HepG2 (cell line): ENCODE measurements around the gene TACO1. TPM values are rescaled to one million over a fixed set of nuclear protein-coding genes. Genes with fewer than 3 reads are reported as not detected.

Experiments
- GABPA ChIP-seq, 2 experiments: IDR thresholded peaks; 2 replicates each; pipeline ENCODE4 v1.6.1; 2011 to 2016; ENCODE audit warnings: low read depth in 2 of 2, low read length in 1 of 2, missing biosample characterization in 1 of 2, missing genetic modification characterization in 1 of 2
- GATAD1 ChIP-seq: IDR thresholded peaks from 2 replicates; pipeline ENCODE4 v1.6.1; 2016; ENCODE audit warnings: missing genetic modification reagents, missing compliant biosample characterization
- GZF1 ChIP-seq: sonication (generic); formaldehyde crosslinking; IDR thresholded peaks from 2 replicates; pipeline ENCODE4 v1.5.1; 2020; ENCODE audit warnings: mild to moderate bottlenecking, missing genetic modification reagents
- HDAC6 ChIP-seq: fragments of 200-600 bp; sonication (generic); IDR thresholded peaks from 2 replicates; pipeline ENCODE4 v1.7.0; 2017; ENCODE audit warnings: mild to moderate bottlenecking, antibody characterized with exemption, low read length, low read depth
- KDM5A ChIP-seq: fragments of 200-600 bp; sonication (generic); IDR thresholded peaks from 2 replicates; pipeline ENCODE4 v1.7.0; 2018; ENCODE audit warnings: antibody characterized with exemption, mild to moderate bottlenecking, low read length, borderline replicate concordance
- KLF9 ChIP-seq: IDR thresholded peaks from 2 replicates; pipeline ENCODE4 v1.6.1; 2016; ENCODE audit warnings: low read depth
- NAIF1 ChIP-seq: sonication (generic); formaldehyde crosslinking; IDR thresholded peaks from 2 replicates; pipeline ENCODE4 v1.5.0; 2020; ENCODE audit warnings: mild to moderate bottlenecking, missing genetic modification reagents, borderline replicate concordance
- NR1H2 ChIP-seq: sonication (generic); formaldehyde crosslinking; IDR thresholded peaks from 2 replicates; pipeline ENCODE4 v1.8.1; 2022; ENCODE audit warnings: low read depth, missing genetic modification reagents, borderline replicate concordance
- POLR2AphosphoS5 ChIP-seq: IDR thresholded peaks from 2 replicates; pipeline ENCODE4 v1.6.1; 2012; ENCODE audit warnings: low read depth, low read length
- SETDB1 ChIP-seq: sonication (generic); formaldehyde crosslinking; IDR thresholded peaks from 2 replicates; pipeline ENCODE4 v1.5.1; 2020; ENCODE audit warnings: missing genetic modification reagents, mild to moderate bottlenecking, borderline replicate concordance
- ZNF17 ChIP-seq: sonication (generic); formaldehyde crosslinking; IDR thresholded peaks from 2 replicates; pipeline ENCODE4 v1.5.0; 2020; ENCODE audit warnings: mild to moderate bottlenecking, missing genetic modification reagents
- ZNF891 ChIP-seq: sonication (generic); formaldehyde crosslinking; IDR thresholded peaks from 2 replicates; pipeline ENCODE4 v1.5.0; 2020; ENCODE audit warnings: mild to moderate bottlenecking, missing genetic modification reagents
- ZSCAN20 ChIP-seq: sonication (generic); formaldehyde crosslinking; IDR thresholded peaks from 2 replicates; pipeline ENCODE4 v1.4.0; 2020; ENCODE audit warnings: missing genetic modification reagents, mild to moderate bottlenecking, borderline replicate concordance
- ZSCAN30 ChIP-seq: sonication (generic); formaldehyde crosslinking; IDR thresholded peaks from 2 replicates; pipeline ENCODE4 v1.5.0; 2020; ENCODE audit warnings: mild to moderate bottlenecking, missing genetic modification reagents
- polyA plus RNA-seq, 8 experiments: library from polyadenylated mRNA; depleted of rRNA in 3 of 8; stranded (reverse) in 7 of 8; unstranded in 1 of 8; fragments of >200 nt; fragmentation: Illumina TruSeq in 4 of 8; extraction: Trizol in 4 of 8; gene quantifications; 2 replicates each; pipeline versions ENCODE4 v1.2.1 to v1.2.3, GENCODE V29; 2011 to 2016; ENCODE audit warnings: low read depth in 4 of 8, missing spikeins in 1 of 8, mixed read lengths in 1 of 8; ENCODE audit not compliant: insufficient read depth in 1 of 8
- total RNA-seq, 5 experiments: library from RNA; depleted of rRNA; stranded (reverse); fragments of >200 nt; fragmentation: Illumina TruSeq; extraction: Trizol; gene quantifications; 2 replicates each; pipeline ENCODE4 v1.2.3, GENCODE V29; 2016; ENCODE audit warnings: low read depth in 1 of 5
- TF ChIP-seq, protein P1 (sequence below): IDR thresholded peaks from 2 replicates; pipeline ENCODE4 v1.6.1; 2016; ENCODE audit warnings: mild to moderate bottlenecking, missing biosample characterization, missing genetic modification reagents
- TF ChIP-seq, protein P2 (sequence below): IDR thresholded peaks from 2 replicates; pipeline ENCODE4 v1.6.1; 2018; ENCODE audit warnings: missing genetic modification reagents
- TF ChIP-seq, protein P3 (sequence below): sonication (generic); formaldehyde crosslinking; IDR thresholded peaks from 2 replicates; pipeline ENCODE4 v1.8.0; 2022; ENCODE audit warnings: mild to moderate bottlenecking, missing genetic modification reagents
- TF ChIP-seq, protein P4 (sequence below): sonication (generic); formaldehyde crosslinking; IDR thresholded peaks from 2 replicates; pipeline ENCODE4 v1.5.0; 2020; ENCODE audit warnings: mild to moderate bottlenecking, missing genetic modification reagents
- TF ChIP-seq, protein P5 (sequence below): sonication (generic); formaldehyde crosslinking; IDR thresholded peaks from 2 replicates; pipeline ENCODE4 v1.4.0; 2020; ENCODE audit warnings: missing genetic modification reagents
- TF ChIP-seq, protein P6 (sequence below): sonication (generic); formaldehyde crosslinking; IDR thresholded peaks from 2 replicates; pipeline ENCODE4 v1.4.0; 2020; ENCODE audit warnings: missing genetic modification reagents

The TACO1 gene
- total and polyA plus RNA-seq, 2 of the 13 experiments (the other 11 are each of a cell fraction or from before 2014, with no cell fraction given): 34.7 to 53.6 TPM

GRCh38 chr17:63600569-63601438 lies at the start of gene TACO1 (continued):
- TF ChIP-seq GABPA (IDR thresholded peaks at IDR 0.05; ENCODE audit: low read depth, low read length): peak; percentile 96
- peak; percentile 100 for TF ChIP-seq GABPA (CRISPR knock-in tag; IDR thresholded peaks at IDR 0.05; ENCODE audit: low read depth)
- TF ChIP-seq, protein P1, sequence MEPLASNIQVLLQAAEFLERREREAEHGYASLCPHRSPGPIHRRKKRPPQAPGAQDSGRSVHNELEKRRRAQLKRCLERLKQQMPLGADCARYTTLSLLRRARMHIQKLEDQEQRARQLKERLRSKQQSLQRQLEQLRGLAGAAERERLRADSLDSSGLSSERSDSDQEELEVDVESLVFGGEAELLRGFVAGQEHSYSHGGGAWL (CRISPR knock-in tag): peak; percentile 97
- TF ChIP-seq, protein P2, sequence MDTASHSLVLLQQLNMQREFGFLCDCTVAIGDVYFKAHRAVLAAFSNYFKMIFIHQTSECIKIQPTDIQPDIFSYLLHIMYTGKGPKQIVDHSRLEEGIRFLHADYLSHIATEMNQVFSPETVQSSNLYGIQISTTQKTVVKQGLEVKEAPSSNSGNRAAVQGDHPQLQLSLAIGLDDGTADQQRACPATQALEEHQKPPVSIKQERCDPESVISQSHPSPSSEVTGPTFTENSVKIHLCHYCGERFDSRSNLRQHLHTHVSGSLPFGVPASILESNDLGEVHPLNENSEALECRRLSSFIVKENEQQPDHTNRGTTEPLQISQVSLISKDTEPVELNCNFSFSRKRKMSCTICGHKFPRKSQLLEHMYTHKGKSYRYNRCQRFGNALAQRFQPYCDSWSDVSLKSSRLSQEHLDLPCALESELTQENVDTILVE (CRISPR knock-in tag): peak; percentile 96
- TF ChIP-seq KLF9 (CRISPR knock-in tag): no peak
- TF ChIP-seq NAIF1 (CRISPR knock-in tag): peak; percentile 91
- TF ChIP-seq, protein P3, sequence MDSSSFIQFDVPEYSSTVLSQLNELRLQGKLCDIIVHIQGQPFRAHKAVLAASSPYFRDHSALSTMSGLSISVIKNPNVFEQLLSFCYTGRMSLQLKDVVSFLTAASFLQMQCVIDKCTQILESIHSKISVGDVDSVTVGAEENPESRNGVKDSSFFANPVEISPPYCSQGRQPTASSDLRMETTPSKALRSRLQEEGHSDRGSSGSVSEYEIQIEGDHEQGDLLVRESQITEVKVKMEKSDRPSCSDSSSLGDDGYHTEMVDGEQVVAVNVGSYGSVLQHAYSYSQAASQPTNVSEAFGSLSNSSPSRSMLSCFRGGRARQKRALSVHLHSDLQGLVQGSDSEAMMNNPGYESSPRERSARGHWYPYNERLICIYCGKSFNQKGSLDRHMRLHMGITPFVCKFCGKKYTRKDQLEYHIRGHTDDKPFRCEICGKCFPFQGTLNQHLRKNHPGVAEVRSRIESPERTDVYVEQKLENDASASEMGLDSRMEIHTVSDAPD (CRISPR knock-in tag): peak; percentile 68
- TF ChIP-seq HDAC6: no peak
- TF ChIP-seq, protein P4, sequence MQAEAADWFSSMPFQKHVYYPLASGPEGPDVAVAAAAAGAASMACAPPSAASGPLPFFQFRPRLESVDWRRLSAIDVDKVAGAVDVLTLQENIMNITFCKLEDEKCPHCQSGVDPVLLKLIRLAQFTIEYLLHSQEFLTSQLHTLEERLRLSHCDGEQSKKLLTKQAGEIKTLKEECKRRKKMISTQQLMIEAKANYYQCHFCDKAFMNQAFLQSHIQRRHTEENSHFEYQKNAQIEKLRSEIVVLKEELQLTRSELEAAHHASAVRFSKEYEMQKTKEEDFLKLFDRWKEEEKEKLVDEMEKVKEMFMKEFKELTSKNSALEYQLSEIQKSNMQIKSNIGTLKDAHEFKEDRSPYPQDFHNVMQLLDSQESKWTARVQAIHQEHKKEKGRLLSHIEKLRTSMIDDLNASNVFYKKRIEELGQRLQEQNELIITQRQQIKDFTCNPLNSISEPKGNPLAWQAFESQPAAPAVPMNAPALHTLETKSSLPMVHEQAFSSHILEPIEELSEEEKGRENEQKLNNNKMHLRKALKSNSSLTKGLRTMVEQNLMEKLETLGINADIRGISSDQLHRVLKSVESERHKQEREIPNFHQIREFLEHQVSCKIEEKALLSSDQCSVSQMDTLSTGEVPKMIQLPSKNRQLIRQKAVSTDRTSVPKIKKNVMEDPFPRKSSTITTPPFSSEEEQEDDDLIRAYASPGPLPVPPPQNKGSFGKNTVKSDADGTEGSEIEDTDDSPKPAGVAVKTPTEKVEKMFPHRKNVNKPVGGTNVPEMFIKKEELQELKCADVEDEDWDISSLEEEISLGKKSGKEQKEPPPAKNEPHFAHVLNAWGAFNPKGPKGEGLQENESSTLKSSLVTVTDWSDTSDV: peak; percentile 80; the same call in 1 of the 2 replicates
- TF ChIP-seq ZSCAN30: peak; percentile 87
- no peak for TF ChIP-seq NR1H2 (CRISPR knock-in tag)
- TF ChIP-seq POLR2AphosphoS5: peak; percentile 78
- peak; percentile 100 for TF ChIP-seq GATAD1 (CRISPR knock-in tag)
- no peak for TF ChIP-seq ZNF17 (CRISPR knock-in tag)
- peak; percentile 93 for TF ChIP-seq ZSCAN20 (CRISPR knock-in tag)
- TF ChIP-seq GZF1 (CRISPR knock-in tag): peak; percentile 88; the same call in 1 of the 2 replicates
- TF ChIP-seq, protein P5, sequence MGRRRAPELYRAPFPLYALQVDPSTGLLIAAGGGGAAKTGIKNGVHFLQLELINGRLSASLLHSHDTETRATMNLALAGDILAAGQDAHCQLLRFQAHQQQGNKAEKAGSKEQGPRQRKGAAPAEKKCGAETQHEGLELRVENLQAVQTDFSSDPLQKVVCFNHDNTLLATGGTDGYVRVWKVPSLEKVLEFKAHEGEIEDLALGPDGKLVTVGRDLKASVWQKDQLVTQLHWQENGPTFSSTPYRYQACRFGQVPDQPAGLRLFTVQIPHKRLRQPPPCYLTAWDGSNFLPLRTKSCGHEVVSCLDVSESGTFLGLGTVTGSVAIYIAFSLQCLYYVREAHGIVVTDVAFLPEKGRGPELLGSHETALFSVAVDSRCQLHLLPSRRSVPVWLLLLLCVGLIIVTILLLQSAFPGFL: peak; percentile 24; the same call in 1 of the 2 replicates
- no peak for TF ChIP-seq SETDB1
- TF ChIP-seq ZNF891 (CRISPR knock-in tag): no peak; the same call in 1 of the 2 replicates
- TF ChIP-seq KDM5A: peak; percentile 100
- TF ChIP-seq, protein P6, sequence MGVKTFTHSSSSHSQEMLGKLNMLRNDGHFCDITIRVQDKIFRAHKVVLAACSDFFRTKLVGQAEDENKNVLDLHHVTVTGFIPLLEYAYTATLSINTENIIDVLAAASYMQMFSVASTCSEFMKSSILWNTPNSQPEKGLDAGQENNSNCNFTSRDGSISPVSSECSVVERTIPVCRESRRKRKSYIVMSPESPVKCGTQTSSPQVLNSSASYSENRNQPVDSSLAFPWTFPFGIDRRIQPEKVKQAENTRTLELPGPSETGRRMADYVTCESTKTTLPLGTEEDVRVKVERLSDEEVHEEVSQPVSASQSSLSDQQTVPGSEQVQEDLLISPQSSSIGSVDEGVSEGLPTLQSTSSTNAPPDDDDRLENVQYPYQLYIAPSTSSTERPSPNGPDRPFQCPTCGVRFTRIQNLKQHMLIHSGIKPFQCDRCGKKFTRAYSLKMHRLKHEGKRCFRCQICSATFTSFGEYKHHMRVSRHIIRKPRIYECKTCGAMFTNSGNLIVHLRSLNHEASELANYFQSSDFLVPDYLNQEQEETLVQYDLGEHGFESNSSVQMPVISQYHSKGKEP (CRISPR knock-in tag): peak; percentile 91
